ENCODE data around the gene BDH1. TPM values are rescaled to one million over a fixed set of nuclear protein-coding genes. Genes with fewer than 3 reads are reported as not detected.

Gene BDH1
- total RNA-seq, 1 donor from 2014 or later: 14.1 TPM

- no peak overlapping the region for H3K4me3 ChIP-seq (ENCODE audit: low read depth, low read length)
- no peaks in the 10 kb centered on the region for H3K27me3 ChIP-seq (ENCODE audit: control insufficient read depth, insufficient read depth, low read length)
- TF ChIP-seq, protein P1, sequence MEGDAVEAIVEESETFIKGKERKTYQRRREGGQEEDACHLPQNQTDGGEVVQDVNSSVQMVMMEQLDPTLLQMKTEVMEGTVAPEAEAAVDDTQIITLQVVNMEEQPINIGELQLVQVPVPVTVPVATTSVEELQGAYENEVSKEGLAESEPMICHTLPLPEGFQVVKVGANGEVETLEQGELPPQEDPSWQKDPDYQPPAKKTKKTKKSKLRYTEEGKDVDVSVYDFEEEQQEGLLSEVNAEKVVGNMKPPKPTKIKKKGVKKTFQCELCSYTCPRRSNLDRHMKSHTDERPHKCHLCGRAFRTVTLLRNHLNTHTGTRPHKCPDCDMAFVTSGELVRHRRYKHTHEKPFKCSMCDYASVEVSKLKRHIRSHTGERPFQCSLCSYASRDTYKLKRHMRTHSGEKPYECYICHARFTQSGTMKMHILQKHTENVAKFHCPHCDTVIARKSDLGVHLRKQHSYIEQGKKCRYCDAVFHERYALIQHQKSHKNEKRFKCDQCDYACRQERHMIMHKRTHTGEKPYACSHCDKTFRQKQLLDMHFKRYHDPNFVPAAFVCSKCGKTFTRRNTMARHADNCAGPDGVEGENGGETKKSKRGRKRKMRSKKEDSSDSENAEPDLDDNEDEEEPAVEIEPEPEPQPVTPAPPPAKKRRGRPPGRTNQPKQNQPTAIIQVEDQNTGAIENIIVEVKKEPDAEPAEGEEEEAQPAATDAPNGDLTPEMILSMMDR (IDR thresholded peaks at IDR 0.05; ENCODE audit: insufficient read depth, low read length, poor library complexity, severe bottlenecking): no peak
- no peaks in the 10 kb centered on the region for H3K36me3 ChIP-seq (ENCODE audit: control insufficient read depth, insufficient read depth, low read length)
- DNase-seq (ENCODE audit: low read depth): no peak
Observed at GRCh38 chr3:197540961-197541377, 14.8 kb downstream of the BDH1 start.

DNA sequence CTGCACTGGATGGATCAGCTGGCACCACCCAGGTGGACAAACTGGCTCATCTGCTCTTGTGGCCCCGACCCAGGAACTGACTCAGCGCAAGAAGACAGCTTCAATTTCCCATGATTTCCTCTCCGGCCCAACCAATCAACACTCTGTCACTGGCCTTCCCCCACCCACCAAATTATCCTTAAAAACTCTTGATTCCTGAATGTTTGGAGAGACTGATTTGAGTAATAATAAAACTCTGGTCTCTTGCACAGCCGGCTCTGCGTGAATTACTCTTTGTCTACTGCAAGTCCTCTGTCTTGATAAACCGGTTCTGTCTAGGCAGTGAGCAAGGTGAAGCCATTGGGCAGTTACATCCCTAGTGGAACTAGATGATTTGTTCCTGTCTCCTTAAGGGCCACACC lies 16.1 kb downstream of the BDH1 start:
- H3K36me3 ChIP-seq (ENCODE audit: control insufficient read depth, insufficient read depth, low read length): no peaks in the 10 kb centered on the region
- H3K27me3 ChIP-seq (ENCODE audit: control insufficient read depth, insufficient read depth, low read length): no peaks in the 10 kb centered on the region
- no peak overlapping the region for H3K4me3 ChIP-seq (ENCODE audit: low read depth, low read length)
- no peak for DNase-seq (ENCODE audit: low read depth)
- TF ChIP-seq, protein P1 (IDR thresholded peaks at IDR 0.05; ENCODE audit: insufficient read depth, low read length, poor library complexity, severe bottlenecking): no peak

GRCh38 chr3:197533927-197534725 lies 21.6 kb downstream of the BDH1 start:
- no peak for DNase-seq (ENCODE audit: low read depth)
- H3K4me3 ChIP-seq (ENCODE audit: low read depth, low read length): no peak overlapping the region
- H3K36me3 ChIP-seq (ENCODE audit: control insufficient read depth, insufficient read depth, low read length): peaks cover 2% of the 10 kb centered on the region
- TF ChIP-seq, protein P1 (IDR thresholded peaks at IDR 0.05; ENCODE audit: insufficient read depth, low read length, poor library complexity, severe bottlenecking): no peak
- H3K27me3 ChIP-seq (ENCODE audit: control insufficient read depth, insufficient read depth, low read length): no peaks in the 10 kb centered on the region

GRCh38 chr3:197533396-197533795 lies 22.4 kb downstream of the BDH1 start:
- DNase-seq (ENCODE audit: low read depth): no peak
- no peak overlapping the region for H3K4me3 ChIP-seq (ENCODE audit: low read depth, low read length)
- TF ChIP-seq, protein P1 (IDR thresholded peaks at IDR 0.05; ENCODE audit: insufficient read depth, low read length, poor library complexity, severe bottlenecking): no peak
- H3K36me3 ChIP-seq (ENCODE audit: control insufficient read depth, insufficient read depth, low read length): peaks cover 2% of the 10 kb centered on the region
- no peaks in the 10 kb centered on the region for H3K27me3 ChIP-seq (ENCODE audit: control insufficient read depth, insufficient read depth, low read length)

- no peak overlapping the region for H3K4me3 ChIP-seq (ENCODE audit: low read depth, low read length)
- TF ChIP-seq, protein P1 (IDR thresholded peaks at IDR 0.05; ENCODE audit: insufficient read depth, low read length, poor library complexity, severe bottlenecking): no peak
- no peak for DNase-seq (ENCODE audit: low read depth)
- peaks cover 2% of the 10 kb centered on the region for H3K36me3 ChIP-seq (ENCODE audit: control insufficient read depth, insufficient read depth, low read length)
- no peaks in the 10 kb centered on the region for H3K27me3 ChIP-seq (ENCODE audit: control insufficient read depth, insufficient read depth, low read length)
Observed at GRCh38 chr3:197532388-197532787, 23.4 kb downstream of the BDH1 start.

- H3K27me3 ChIP-seq (ENCODE audit: control insufficient read depth, insufficient read depth, low read length): no peaks in the 10 kb centered on the region
- TF ChIP-seq, protein P1 (IDR thresholded peaks at IDR 0.05; ENCODE audit: insufficient read depth, low read length, poor library complexity, severe bottlenecking): no peak
- DNase-seq (ENCODE audit: low read depth): no peak
- no peak overlapping the region for H3K4me3 ChIP-seq (ENCODE audit: low read depth, low read length)
- peaks cover 2% of the 10 kb centered on the region for H3K36me3 ChIP-seq (ENCODE audit: control insufficient read depth, insufficient read depth, low read length)
Observed at GRCh38 chr3:197528190-197528589, 27.6 kb downstream of the BDH1 start.

All from kidney epithelial cell (primary cell).